ENCODE data around the gene TPCN1.

- TF ChIP-seq POLR2A (IDR thresholded peaks at IDR 0.05) (no peak), CTCF (IDR thresholded peaks at IDR 0.05) (no peak)
Observed at GRCh38 chr12:113237748-113238147, 16.5 kb downstream of the TPCN1 start.

Data from Peyer's patch (tissue), 4 donors.